ENCODE measurements around the gene C8A.

DNA sequence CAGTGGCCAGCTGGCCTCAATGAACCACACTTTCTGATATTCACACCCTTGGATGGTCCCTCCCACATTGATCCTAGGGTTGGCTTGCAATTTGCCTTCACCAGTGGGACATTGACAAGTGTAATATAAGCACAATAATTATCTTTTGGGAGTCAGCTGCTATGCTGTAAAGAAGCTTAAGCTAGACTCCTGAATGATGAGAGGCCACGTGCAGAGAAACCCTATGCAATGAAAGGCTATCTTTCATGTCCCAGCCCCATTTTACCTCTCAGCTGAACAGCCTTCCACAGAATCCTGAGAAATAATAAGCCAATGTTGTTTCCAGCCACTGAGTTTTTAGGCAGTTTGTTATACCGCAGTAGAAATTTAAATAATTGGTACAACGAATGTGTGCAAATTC lies 11.1 kb upstream of the C8A start:
- TF ChIP-seq RXRA (IDR thresholded peaks at IDR 0.05; ENCODE audit: insufficient read depth, low read depth, low read length) (no peak), RAD21 (IDR thresholded peaks at IDR 0.05 in 1 of 2, conservative IDR thresholded peaks at IDR 0.05 in 1 of 2; ENCODE audit: low read depth in 2 of 2, low read length in 2 of 2) (no peak), EZH2 (IDR thresholded peaks at IDR 0.05; ENCODE audit: low read depth, low read length, severe bottlenecking) (no peak), EP300 (IDR thresholded peaks at IDR 0.05; ENCODE audit: borderline replicate concordance in 1 of 2, low read depth in 2 of 2, low read length in 2 of 2) (no peak), JUN (IDR thresholded peaks at IDR 0.05; ENCODE audit: low read depth, low read length) (no peak)
- TF ChIP-seq, protein P1, sequence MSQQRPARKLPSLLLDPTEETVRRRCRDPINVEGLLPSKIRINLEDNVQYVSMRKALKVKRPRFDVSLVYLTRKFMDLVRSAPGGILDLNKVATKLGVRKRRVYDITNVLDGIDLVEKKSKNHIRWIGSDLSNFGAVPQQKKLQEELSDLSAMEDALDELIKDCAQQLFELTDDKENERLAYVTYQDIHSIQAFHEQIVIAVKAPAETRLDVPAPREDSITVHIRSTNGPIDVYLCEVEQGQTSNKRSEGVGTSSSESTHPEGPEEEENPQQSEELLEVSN (IDR thresholded peaks at IDR 0.05) = no peak

Data from H1 (cell line).